ENCODE results near the gene DHCR24.

DHCR24 gene

DNA sequence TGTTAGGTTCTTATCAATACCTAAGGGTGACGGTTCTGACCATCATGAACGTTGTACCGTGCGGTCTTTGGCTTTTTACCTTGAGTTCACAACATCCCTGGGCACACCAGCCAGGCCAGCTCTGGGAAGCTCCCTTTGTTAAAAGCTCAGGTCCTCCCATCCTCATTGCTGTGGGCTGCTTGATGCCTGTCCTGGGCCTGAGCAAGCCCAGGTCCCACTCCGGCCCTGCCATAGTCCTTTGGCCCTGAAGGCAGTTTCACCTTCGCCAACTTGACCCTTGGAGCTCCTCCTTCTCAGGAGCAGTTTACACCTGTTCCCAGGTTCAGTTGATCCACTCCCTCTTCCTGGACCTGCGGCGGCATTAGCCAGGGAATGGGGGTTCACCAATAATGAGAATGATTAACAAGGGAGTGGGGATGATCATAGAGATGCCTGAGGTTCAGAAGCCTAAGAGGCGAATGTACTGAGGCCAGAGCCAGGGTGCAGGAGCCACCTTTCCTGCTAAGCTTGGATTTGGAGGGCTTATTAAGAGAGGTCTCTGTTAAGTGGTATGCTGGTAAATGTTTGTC, 40.2 kb downstream of the DHCR24 start:
- Histone ChIP-seq H3K4me3 (ENCODE audit: low read depth, low read length) (no peak overlapping the region), H3K9ac (no peak overlapping the region), H3K27me3 (ENCODE audit: control insufficient read depth, insufficient read depth, low read length) (no peaks in the 10 kb centered on the region), H3K4me1 (peaks cover 3% of the 10 kb centered on the region), H3K4me2 (ENCODE audit: low read length) (no peak overlapping the region), H2AFZ (no peak overlapping the region), H3K36me3 (ENCODE audit: control insufficient read depth, insufficient read depth, low read length) (no peaks in the 10 kb centered on the region), H3K9me3 (ENCODE audit: control insufficient read depth, low read length) (no peaks in the 10 kb centered on the region), H3K27ac (no peak overlapping the region), H3K79me2 (no peaks in the 10 kb centered on the region)
- TF ChIP-seq, protein P1, sequence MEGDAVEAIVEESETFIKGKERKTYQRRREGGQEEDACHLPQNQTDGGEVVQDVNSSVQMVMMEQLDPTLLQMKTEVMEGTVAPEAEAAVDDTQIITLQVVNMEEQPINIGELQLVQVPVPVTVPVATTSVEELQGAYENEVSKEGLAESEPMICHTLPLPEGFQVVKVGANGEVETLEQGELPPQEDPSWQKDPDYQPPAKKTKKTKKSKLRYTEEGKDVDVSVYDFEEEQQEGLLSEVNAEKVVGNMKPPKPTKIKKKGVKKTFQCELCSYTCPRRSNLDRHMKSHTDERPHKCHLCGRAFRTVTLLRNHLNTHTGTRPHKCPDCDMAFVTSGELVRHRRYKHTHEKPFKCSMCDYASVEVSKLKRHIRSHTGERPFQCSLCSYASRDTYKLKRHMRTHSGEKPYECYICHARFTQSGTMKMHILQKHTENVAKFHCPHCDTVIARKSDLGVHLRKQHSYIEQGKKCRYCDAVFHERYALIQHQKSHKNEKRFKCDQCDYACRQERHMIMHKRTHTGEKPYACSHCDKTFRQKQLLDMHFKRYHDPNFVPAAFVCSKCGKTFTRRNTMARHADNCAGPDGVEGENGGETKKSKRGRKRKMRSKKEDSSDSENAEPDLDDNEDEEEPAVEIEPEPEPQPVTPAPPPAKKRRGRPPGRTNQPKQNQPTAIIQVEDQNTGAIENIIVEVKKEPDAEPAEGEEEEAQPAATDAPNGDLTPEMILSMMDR (IDR thresholded peaks at IDR 0.05): no peak

DNA sequence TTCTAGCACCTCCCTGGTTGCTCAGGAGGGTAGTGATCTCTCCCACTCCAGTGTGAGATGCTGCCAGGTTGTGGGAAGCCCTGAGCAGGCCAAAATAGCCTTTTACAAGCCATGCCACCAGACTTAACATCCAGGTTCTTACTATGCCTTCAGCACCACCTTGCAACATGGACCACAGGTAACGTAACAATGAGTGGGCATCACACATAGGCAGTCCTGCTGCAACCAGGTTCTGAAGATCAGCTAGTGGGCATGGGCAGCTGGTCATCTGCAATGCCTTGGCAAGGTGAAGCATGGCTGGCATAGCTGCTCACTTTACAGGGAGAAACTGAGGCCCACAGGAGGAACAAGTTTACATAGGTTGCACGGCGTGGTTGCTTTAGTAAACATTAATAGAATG, 40.7 kb downstream of the DHCR24 start:
- Histone ChIP-seq H3K4me2 (ENCODE audit: low read length) (no peak overlapping the region), H3K9ac (no peak overlapping the region), H3K27ac (no peak overlapping the region), H3K4me1 (peaks cover 3% of the 10 kb centered on the region), H2AFZ (no peak overlapping the region), H3K9me3 (ENCODE audit: control insufficient read depth, low read length) (no peaks in the 10 kb centered on the region), H3K36me3 (ENCODE audit: control insufficient read depth, insufficient read depth, low read length) (no peaks in the 10 kb centered on the region), H3K4me3 (ENCODE audit: low read depth, low read length) (no peak overlapping the region), H3K27me3 (ENCODE audit: control insufficient read depth, insufficient read depth, low read length) (no peaks in the 10 kb centered on the region), H3K79me2 (no peaks in the 10 kb centered on the region)
- TF ChIP-seq, protein P1 (IDR thresholded peaks at IDR 0.05): no peak

- no peak overlapping the region for H2AFZ ChIP-seq
- TF ChIP-seq, protein P1 (IDR thresholded peaks at IDR 0.05): no peak
- no peaks in the 10 kb centered on the region for H3K36me3 ChIP-seq (ENCODE audit: control insufficient read depth, insufficient read depth, low read length)
- peaks cover 3% of the 10 kb centered on the region for H3K4me1 ChIP-seq
- H3K4me3 ChIP-seq (ENCODE audit: low read depth, low read length): no peak overlapping the region
- no peaks in the 10 kb centered on the region for H3K79me2 ChIP-seq
- no peak overlapping the region for H3K4me2 ChIP-seq (ENCODE audit: low read length)
- no peaks in the 10 kb centered on the region for H3K27me3 ChIP-seq (ENCODE audit: control insufficient read depth, insufficient read depth, low read length)
- H3K9me3 ChIP-seq (ENCODE audit: control insufficient read depth, low read length): no peaks in the 10 kb centered on the region
- H3K9ac ChIP-seq: no peak overlapping the region
- no peak overlapping the region for H3K27ac ChIP-seq
Observed at GRCh38 chr1:54845772-54846171, 41.2 kb downstream of the DHCR24 start.

DNA sequence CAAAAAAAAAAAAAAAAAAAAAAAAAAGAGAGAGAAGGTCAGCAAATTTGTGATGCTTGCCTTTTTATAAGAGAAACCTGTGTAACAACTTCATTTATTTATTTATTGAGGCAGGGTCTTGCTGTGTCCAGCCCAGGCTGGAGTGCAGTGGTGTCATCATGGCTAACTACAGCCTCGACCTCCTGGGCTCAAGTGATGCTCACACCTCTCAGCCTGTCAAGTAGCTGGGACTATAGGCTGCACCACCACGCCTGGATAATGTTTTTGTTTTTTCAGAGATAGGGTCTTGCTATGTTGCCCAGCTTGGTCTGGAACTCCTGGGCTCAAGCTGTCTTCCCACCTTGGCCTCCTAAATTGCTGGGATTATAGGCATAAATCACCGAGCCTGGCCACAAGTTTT, 42.4 kb downstream of the DHCR24 start:
- Histone ChIP-seq H3K36me3 (ENCODE audit: control insufficient read depth, insufficient read depth, low read length) (no peaks in the 10 kb centered on the region), H3K27ac (no peak overlapping the region), H2AFZ (no peak overlapping the region), H3K79me2 (no peaks in the 10 kb centered on the region), H3K9me3 (ENCODE audit: control insufficient read depth, low read length) (no peaks in the 10 kb centered on the region), H3K9ac (no peak overlapping the region), H3K27me3 (ENCODE audit: control insufficient read depth, insufficient read depth, low read length) (no peaks in the 10 kb centered on the region), H3K4me2 (ENCODE audit: low read length) (no peak overlapping the region), H3K4me3 (ENCODE audit: low read depth, low read length) (no peak overlapping the region), H3K4me1 (no peaks in the 10 kb centered on the region)
- TF ChIP-seq, protein P1 (IDR thresholded peaks at IDR 0.05): no peak

DNA sequence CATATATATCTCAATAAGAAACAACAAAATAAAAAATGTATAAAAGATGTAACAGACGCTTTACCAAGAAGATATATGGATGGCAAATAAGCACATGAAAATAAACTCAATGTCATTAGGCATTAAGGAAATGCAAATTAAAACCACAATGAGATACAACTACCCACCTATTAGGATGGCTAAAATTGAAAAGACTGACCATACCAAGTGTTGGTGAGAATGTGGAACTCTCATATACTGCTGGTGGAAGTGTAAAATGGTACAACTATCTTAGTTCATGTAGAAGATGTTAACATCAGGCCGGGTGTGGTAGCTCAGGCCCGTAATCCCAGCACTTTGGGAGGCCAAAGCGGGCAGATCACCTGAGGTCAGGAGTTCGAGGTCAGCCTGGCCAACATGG, 43.5 kb downstream of the DHCR24 start:
- Histone ChIP-seq H3K4me3 (ENCODE audit: low read depth, low read length) (no peak overlapping the region), H3K9ac (no peak overlapping the region), H2AFZ (no peak overlapping the region), H3K27me3 (ENCODE audit: control insufficient read depth, insufficient read depth, low read length) (no peaks in the 10 kb centered on the region), H3K27ac (no peak overlapping the region), H3K79me2 (no peaks in the 10 kb centered on the region), H3K4me1 (no peaks in the 10 kb centered on the region), H3K9me3 (ENCODE audit: control insufficient read depth, low read length) (no peaks in the 10 kb centered on the region), H3K4me2 (ENCODE audit: low read length) (no peak overlapping the region), H3K36me3 (ENCODE audit: control insufficient read depth, insufficient read depth, low read length) (no peaks in the 10 kb centered on the region)
- TF ChIP-seq, protein P1 (IDR thresholded peaks at IDR 0.05): no peak
